SK-N-SH treated with all-trans-retinoic acid at 6 μM for 48 hours (cell line): Measurements from ENCODE around the gene ABCC6.

ENCODE experiments used
- ARNTL ChIP-seq: fragments of 450-650 bp; formaldehyde crosslinking; IDR thresholded peaks from 2 replicates; pipeline ENCODE4 v1.5.0; 2020; ENCODE audit warnings: low read depth, mild to moderate bottlenecking, moderate library complexity, borderline replicate concordance
- BACH2 ChIP-seq: fragments of 250-450 bp; sonication (Bioruptor Pico); IDR thresholded peaks from 2 replicates; pipeline ENCODE4 v1.9.0; 2021; ENCODE audit warnings: mild to moderate bottlenecking, borderline replicate concordance
- CSRNP3 ChIP-seq: fragments of 250-450 bp; sonication (Bioruptor Pico); IDR thresholded peaks from 2 replicates; pipeline ENCODE4 v1.5.1; 2021; ENCODE audit warnings: mild to moderate bottlenecking, moderate library complexity
- ISL1 ChIP-seq: fragments of 250-450 bp; sonication (Bioruptor Pico); IDR thresholded peaks from 2 replicates; pipeline ENCODE4 v2.1.2; 2022; ENCODE audit warnings: mild to moderate bottlenecking, moderate library complexity
- OSR1 ChIP-seq: fragments of 250-450 bp; sonication (Bioruptor Pico); IDR thresholded peaks from 2 replicates; pipeline ENCODE4 v1.8.0; 2022; ENCODE audit warnings: moderate library complexity, mild to moderate bottlenecking, inconsistent platforms
- PATZ1 ChIP-seq: fragments of 250-450 bp; sonication (Bioruptor Pico); IDR thresholded peaks from 2 replicates; pipeline ENCODE4 v1.8.0; 2020; ENCODE audit warnings: mild to moderate bottlenecking, moderate library complexity, borderline replicate concordance
- POU6F1 ChIP-seq: fragments of 250-450 bp; sonication (Bioruptor Pico); IDR thresholded peaks from 2 replicates; pipeline ENCODE4 v1.8.0; 2021; ENCODE audit warnings: low read depth, mild to moderate bottlenecking, moderate library complexity, borderline replicate concordance
- RARB ChIP-seq: fragments of 250-450 bp; sonication (Bioruptor Pico); IDR thresholded peaks from 2 replicates; pipeline ENCODE4 v1.8.0; 2021; ENCODE audit warnings: mild to moderate bottlenecking, moderate library complexity
- SNAI2 ChIP-seq: fragments of 250-450 bp; sonication (Bioruptor Pico); IDR thresholded peaks from 2 replicates; pipeline ENCODE4 v1.5.0; 2020; ENCODE audit warnings: mild to moderate bottlenecking, moderate library complexity
- TOX ChIP-seq: fragments of 250-450 bp; sonication (Bioruptor Pico); IDR thresholded peaks from 2 replicates; pipeline ENCODE4 v1.8.0; 2021; ENCODE audit warnings: mild to moderate bottlenecking, moderate library complexity, borderline replicate concordance
- ZFP3 ChIP-seq: fragments of 250-450 bp; sonication (Bioruptor Pico); IDR thresholded peaks from 2 replicates; pipeline ENCODE4 v1.5.0; 2020; ENCODE audit warnings: mild to moderate bottlenecking, moderate library complexity
- TF ChIP-seq, protein P1 (sequence below): fragments of 250-450 bp; sonication (Bioruptor Pico); IDR thresholded peaks from 2 replicates; pipeline ENCODE4 v1.5.0; 2020; ENCODE audit warnings: mild to moderate bottlenecking, moderate library complexity

DNA sequence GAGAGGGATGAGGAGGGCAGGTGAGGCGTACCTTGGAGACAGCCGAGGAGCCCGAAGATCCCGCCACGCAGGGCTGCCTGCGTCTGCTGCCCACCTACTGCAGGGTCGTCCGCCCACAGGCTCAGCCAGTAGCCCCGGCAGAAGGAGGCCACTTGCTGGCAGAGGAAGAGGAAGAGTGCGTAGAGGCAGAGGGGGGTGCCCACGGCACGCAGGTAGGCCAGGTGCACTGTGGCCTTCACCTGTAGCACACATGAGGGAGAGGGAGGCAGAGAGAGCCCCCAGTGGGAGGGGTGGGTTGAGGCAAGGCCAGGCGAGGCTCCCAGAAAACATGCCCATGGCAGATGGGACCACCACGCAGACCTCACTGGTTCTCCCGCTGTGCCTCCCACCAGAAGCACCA is 53.7 kb downstream of the ABCC6 start:
- TF ChIP-seq TOX (CRISPR knock-in tag) (no peak), BACH2 (CRISPR knock-in tag) (no peak), POU6F1 (CRISPR knock-in tag) (no peak), OSR1 (CRISPR knock-in tag) (no peak), ZFP3 (CRISPR knock-in tag) (no peak), SNAI2 (CRISPR knock-in tag) (no peak), CSRNP3 (CRISPR knock-in tag) (no peak), ISL1 (CRISPR knock-in tag) (no peak), PATZ1 (CRISPR knock-in tag) (no peak), ARNTL (CRISPR knock-in tag) (no peak), RARB (CRISPR knock-in tag) (no peak)
- TF ChIP-seq, protein P1, sequence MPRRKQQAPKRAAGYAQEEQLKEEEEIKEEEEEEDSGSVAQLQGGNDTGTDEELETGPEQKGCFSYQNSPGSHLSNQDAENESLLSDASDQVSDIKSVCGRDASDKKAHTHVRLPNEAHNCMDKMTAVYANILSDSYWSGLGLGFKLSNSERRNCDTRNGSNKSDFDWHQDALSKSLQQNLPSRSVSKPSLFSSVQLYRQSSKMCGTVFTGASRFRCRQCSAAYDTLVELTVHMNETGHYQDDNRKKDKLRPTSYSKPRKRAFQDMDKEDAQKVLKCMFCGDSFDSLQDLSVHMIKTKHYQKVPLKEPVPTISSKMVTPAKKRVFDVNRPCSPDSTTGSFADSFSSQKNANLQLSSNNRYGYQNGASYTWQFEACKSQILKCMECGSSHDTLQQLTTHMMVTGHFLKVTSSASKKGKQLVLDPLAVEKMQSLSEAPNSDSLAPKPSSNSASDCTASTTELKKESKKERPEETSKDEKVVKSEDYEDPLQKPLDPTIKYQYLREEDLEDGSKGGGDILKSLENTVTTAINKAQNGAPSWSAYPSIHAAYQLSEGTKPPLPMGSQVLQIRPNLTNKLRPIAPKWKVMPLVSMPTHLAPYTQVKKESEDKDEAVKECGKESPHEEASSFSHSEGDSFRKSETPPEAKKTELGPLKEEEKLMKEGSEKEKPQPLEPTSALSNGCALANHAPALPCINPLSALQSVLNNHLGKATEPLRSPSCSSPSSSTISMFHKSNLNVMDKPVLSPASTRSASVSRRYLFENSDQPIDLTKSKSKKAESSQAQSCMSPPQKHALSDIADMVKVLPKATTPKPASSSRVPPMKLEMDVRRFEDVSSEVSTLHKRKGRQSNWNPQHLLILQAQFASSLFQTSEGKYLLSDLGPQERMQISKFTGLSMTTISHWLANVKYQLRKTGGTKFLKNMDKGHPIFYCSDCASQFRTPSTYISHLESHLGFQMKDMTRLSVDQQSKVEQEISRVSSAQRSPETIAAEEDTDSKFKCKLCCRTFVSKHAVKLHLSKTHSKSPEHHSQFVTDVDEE (CRISPR knock-in tag): no peak
